BLaER1 (cell line): ENCODE data around the gene ITGB6.

Source experiments
- H3K27ac ChIP-seq: shearing (Covaris generic); formaldehyde crosslinking; 2 replicates; pipeline ENCODE4 v1.8.1; 2022
- H3K27me3 ChIP-seq: shearing (Covaris generic); formaldehyde crosslinking; 2 replicates; pipeline ENCODE4 v1.8.1; 2022
- H3K36me3 ChIP-seq: shearing (Covaris generic); formaldehyde crosslinking; 2 replicates; pipeline ENCODE4 v1.8.1; 2022
- H3K4me1 ChIP-seq: shearing (Covaris generic); formaldehyde crosslinking; 2 replicates; pipeline ENCODE4 v1.8.1; 2022
- H3K4me2 ChIP-seq: shearing (Covaris generic); formaldehyde crosslinking; 2 replicates; pipeline ENCODE4 v1.8.1; 2022
- H3K4me3 ChIP-seq: shearing (Covaris generic); formaldehyde crosslinking; 2 replicates; pipeline ENCODE4 v1.8.1; 2022
- H3K9ac ChIP-seq: shearing (Covaris generic); formaldehyde crosslinking; 2 replicates; pipeline ENCODE4 v1.8.1; 2022
- H3K9me3 ChIP-seq: shearing (Covaris generic); formaldehyde crosslinking; 2 replicates; pipeline ENCODE4 v1.8.1; 2022
- H4K20me1 ChIP-seq: shearing (Covaris generic); formaldehyde crosslinking; 2 replicates; pipeline ENCODE4 v1.8.1; 2022
- Cebpa-rat ChIP-seq: shearing (Covaris generic); IDR thresholded peaks from 2 replicates; pipeline ENCODE4 v1.8.1; 2022

The ITGB6 gene

GRCh38 chr2:160199683-160200389 is at the start of gene ITGB6:
Gene ITGB6, minus strand, starts transcription at chr2:160200272. Its CDS starts 209 bp downstream, at chr2:160200063.
- H3K4me3 ChIP-seq = no peak within 1 kb of the TSS
- H3K9ac ChIP-seq = no peak within 1 kb of the TSS
- no peaks in the 10 kb centered on the region for H3K9me3 ChIP-seq
- H3K4me2 ChIP-seq = no peak within 1 kb of the TSS
- H4K20me1 ChIP-seq = no peaks in the 10 kb centered on the region
- no peaks in the 10 kb centered on the region for H3K4me1 ChIP-seq
- no peak for TF ChIP-seq Cebpa-rat
- no peaks in the 10 kb centered on the region for H3K27me3 ChIP-seq
- no peaks in the 10 kb centered on the region for H3K36me3 ChIP-seq
- no peak within 1 kb of the TSS for H3K27ac ChIP-seq

GRCh38 chr2:160247296-160248035 is 47.4 kb upstream of the ITGB6 start:
- Histone ChIP-seq H4K20me1 (no peaks in the 10 kb centered on the region), H3K4me1 (no peaks in the 10 kb centered on the region)

GRCh38 chr2:160246356-160246755 is 46.3 kb upstream of the ITGB6 start:
- H3K4me2 ChIP-seq = no peak overlapping the region
- no peaks in the 10 kb centered on the region for H3K36me3 ChIP-seq
- no peak overlapping the region for H3K4me3 ChIP-seq
- no peaks in the 10 kb centered on the region for H4K20me1 ChIP-seq
- H3K9me3 ChIP-seq = no peaks in the 10 kb centered on the region
- H3K27me3 ChIP-seq = no peaks in the 10 kb centered on the region
- no peak overlapping the region for H3K9ac ChIP-seq
- no peak for TF ChIP-seq Cebpa-rat
- H3K4me1 ChIP-seq = no peaks in the 10 kb centered on the region
- no peak overlapping the region for H3K27ac ChIP-seq

More at GRCh38 chr2:160247296-160248035, 47.4 kb upstream of the ITGB6 start:
- no peak for TF ChIP-seq Cebpa-rat
- Histone ChIP-seq H3K36me3 (no peaks in the 10 kb centered on the region), H3K27me3 (no peaks in the 10 kb centered on the region), H3K9ac (no peak overlapping the region), H3K4me2 (no peak overlapping the region), H3K9me3 (no peaks in the 10 kb centered on the region), H3K27ac (no peak overlapping the region), H3K4me3 (no peak overlapping the region)

- Histone ChIP-seq H3K27me3 (no peaks in the 10 kb centered on the region), H3K36me3 (no peaks in the 10 kb centered on the region), H3K9me3 (no peaks in the 10 kb centered on the region), H3K9ac (no peak overlapping the region), H4K20me1 (no peaks in the 10 kb centered on the region), H3K4me3 (no peak overlapping the region), H3K4me2 (no peak overlapping the region), H3K27ac (no peak overlapping the region), H3K4me1 (no peaks in the 10 kb centered on the region)
- TF ChIP-seq Cebpa-rat = no peak
Measured at GRCh38 chr2:160245614-160246155, 45.6 kb upstream of the ITGB6 start.

GRCh38 chr2:160242893-160243564 is 43.0 kb upstream of the ITGB6 start:
- H3K9me3 ChIP-seq = no peaks in the 10 kb centered on the region
- no peak overlapping the region for H3K4me2 ChIP-seq
- TF ChIP-seq Cebpa-rat = no peak
- H3K36me3 ChIP-seq = no peaks in the 10 kb centered on the region
- H3K4me3 ChIP-seq = no peak overlapping the region
- no peaks in the 10 kb centered on the region for H4K20me1 ChIP-seq
- H3K4me1 ChIP-seq = no peaks in the 10 kb centered on the region
- H3K27me3 ChIP-seq = no peaks in the 10 kb centered on the region
- no peak overlapping the region for H3K27ac ChIP-seq
- H3K9ac ChIP-seq = no peak overlapping the region

GRCh38 chr2:160241251-160242137 is 41.4 kb upstream of the ITGB6 start:
- H3K9ac ChIP-seq = no peak overlapping the region
- H3K27ac ChIP-seq = no peak overlapping the region
- H3K27me3 ChIP-seq = no peaks in the 10 kb centered on the region
- no peaks in the 10 kb centered on the region for H3K4me1 ChIP-seq
- no peak overlapping the region for H3K4me2 ChIP-seq
- H3K9me3 ChIP-seq = no peaks in the 10 kb centered on the region
- no peaks in the 10 kb centered on the region for H4K20me1 ChIP-seq
- no peaks in the 10 kb centered on the region for H3K36me3 ChIP-seq
- no peak for TF ChIP-seq Cebpa-rat
- no peak overlapping the region for H3K4me3 ChIP-seq

- Histone ChIP-seq H3K4me1 (no peaks in the 10 kb centered on the region), H3K4me2 (no peak overlapping the region), H3K9ac (no peak overlapping the region), H3K9me3 (no peaks in the 10 kb centered on the region), H3K4me3 (no peak overlapping the region), H3K27ac (no peak overlapping the region), H3K27me3 (no peaks in the 10 kb centered on the region), H3K36me3 (no peaks in the 10 kb centered on the region), H4K20me1 (no peaks in the 10 kb centered on the region)
- no peak for TF ChIP-seq Cebpa-rat
Measured at GRCh38 chr2:160239436-160239835, 39.4 kb upstream of the ITGB6 start.

GRCh38 chr2:160238392-160238791 is 38.3 kb upstream of the ITGB6 start:
- Histone ChIP-seq H4K20me1 (no peaks in the 10 kb centered on the region), H3K4me2 (no peak overlapping the region), H3K36me3 (no peaks in the 10 kb centered on the region)

GRCh38 chr2:160232905-160233475 is 32.9 kb upstream of the ITGB6 start:
- Histone ChIP-seq H3K27me3 (no peaks in the 10 kb centered on the region), H3K9me3 (no peaks in the 10 kb centered on the region), H3K27ac (no peak overlapping the region), H3K4me2 (no peak overlapping the region), H3K9ac (no peak overlapping the region), H3K4me1 (no peaks in the 10 kb centered on the region), H3K4me3 (no peak overlapping the region), H4K20me1 (no peaks in the 10 kb centered on the region), H3K36me3 (no peaks in the 10 kb centered on the region)
- no peak for TF ChIP-seq Cebpa-rat

More at GRCh38 chr2:160238392-160238791, 38.3 kb upstream of the ITGB6 start:
- no peaks in the 10 kb centered on the region for H3K4me1 ChIP-seq
- no peaks in the 10 kb centered on the region for H3K27me3 ChIP-seq
- TF ChIP-seq Cebpa-rat = no peak
- no peak overlapping the region for H3K9ac ChIP-seq
- no peak overlapping the region for H3K4me3 ChIP-seq
- H3K27ac ChIP-seq = no peak overlapping the region
- no peaks in the 10 kb centered on the region for H3K9me3 ChIP-seq
